NB4 (cell line): ENCODE data around the gene GPRC5B.

Experiments used
- DNase-seq: peaks from one replicate; pipeline ENCODE4 v3.0.0; 2010; ENCODE audit warnings: low read depth
- H3K4me3 ChIP-seq: one replicate; pipeline ENCODE4 v1.5.1; 2011; ENCODE audit warnings: mild to moderate bottlenecking, low read depth, low read length, moderate library complexity
- CTCF ChIP-seq: IDR thresholded peaks from one replicate; pipeline ENCODE4 v1.5.1; 2012; ENCODE audit warnings: low read depth, low read length
- MYC ChIP-seq: IDR thresholded peaks from 2 replicates; pipeline ENCODE4 v1.6.1; 2011; ENCODE audit warnings: low read depth, low read length
- POLR2A ChIP-seq: IDR thresholded peaks from 2 replicates; pipeline ENCODE4 v1.6.1; 2011; ENCODE audit warnings: mild to moderate bottlenecking; ENCODE audit not compliant: insufficient read length; ENCODE audit errors: extremely low read depth
- TF ChIP-seq, protein P1 (sequence below): IDR thresholded peaks from 2 replicates; pipeline ENCODE4 v1.6.1; 2011; ENCODE audit warnings: low read depth, low read length

Gene GPRC5B

GRCh38 chr16:19892902-19893301, 8.3 kb upstream of the GPRC5B start:
- DNase-seq, result no peak
- TF ChIP-seq CTCF, result no peak
- no peak for TF ChIP-seq MYC
- no peak for TF ChIP-seq POLR2A
- TF ChIP-seq, protein P1, sequence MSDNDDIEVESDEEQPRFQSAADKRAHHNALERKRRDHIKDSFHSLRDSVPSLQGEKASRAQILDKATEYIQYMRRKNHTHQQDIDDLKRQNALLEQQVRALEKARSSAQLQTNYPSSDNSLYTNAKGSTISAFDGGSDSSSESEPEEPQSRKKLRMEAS, result no peak
- H3K4me3 ChIP-seq, result no peak overlapping the region

- no peak overlapping the region for H3K4me3 ChIP-seq
- TF ChIP-seq POLR2A, result no peak
- TF ChIP-seq MYC, result no peak
- TF ChIP-seq, protein P1, result no peak
- no peak for TF ChIP-seq CTCF
- no peak for DNase-seq
Observed at GRCh38 chr16:19890901-19891300, 6.3 kb upstream of the GPRC5B start.

- DNase-seq, result no peak
- no peak overlapping the region for H3K4me3 ChIP-seq
- TF ChIP-seq, protein P1, result no peak
- TF ChIP-seq MYC (no peak), POLR2A (no peak), CTCF (no peak)
Observed at GRCh38 chr16:19888834-19889233, 4.2 kb upstream of the GPRC5B start.

- DNase-seq, result peak; percentile 84
- no peak overlapping the region for H3K4me3 ChIP-seq
- TF ChIP-seq MYC, result peak; percentile 96
- TF ChIP-seq POLR2A, result no peak
- TF ChIP-seq CTCF, result peak; percentile 97
- TF ChIP-seq, protein P1, result peak; percentile 98
Observed at GRCh38 chr16:19886073-19886941, 1.7 kb upstream of the GPRC5B start.

GRCh38 chr16:19885451-19886072, 914 bp upstream of the GPRC5B start:
- no peak overlapping the region for H3K4me3 ChIP-seq
- peak; percentile 11 for DNase-seq
- TF ChIP-seq CTCF (no peak), POLR2A (no peak), MYC (no peak)
- TF ChIP-seq, protein P1, result no peak
